PC-3 (cell line): Measurements from ENCODE around the gene PCDHGC3. TPM values are rescaled to one million over a fixed set of nuclear protein-coding genes. Genes with fewer than 3 reads are reported as not detected.

ENCODE experiments used
- ATAC-seq: fragments of 200-7000 bp; cut with Tn5 transposase; 2 replicates; pipeline ENCODE4 v1.9.1; 2020; ENCODE audit warnings: mild to moderate bottlenecking, moderate library complexity
- BruUV-seq: library from RNA; stranded (reverse); fragments of 400-500 nt; replicated peaks from 2 replicates; lab custom pipeline; 2021; lab: Mats Ljungman, UMichigan
- CTCF ChIA-PET: fragments of 300-600 bp; sonication (Branson Sonifier 250); formaldehyde crosslinking; loops from one replicate; lab custom pipeline; 2022; ENCODE audit warnings: antibody characterized with exemption; lab: Charles Lee
- POLR2A ChIA-PET: fragments of 300-600 bp; sonication (Branson Sonifier 250); formaldehyde crosslinking; loops from one replicate; lab custom pipeline; 2022; ENCODE audit warnings: antibody characterized with exemption; ENCODE audit not compliant: unreplicated experiment; lab: Charles Lee
- DNase-seq: peaks from one replicate; pipeline ENCODE4 v3.0.0-alpha.2; 2015
- H2AFZ ChIP-seq: fragments of 300-600 bp; sonication (generic); 2 replicates; pipeline ENCODE4 v1.6.0; 2016; ENCODE audit warnings: antibody characterized with exemption, low read length
- H3F3A ChIP-seq: fragments of 300-600 bp; sonication (generic); one replicate; pipeline ENCODE4 v1.6.0; 2017; ENCODE audit warnings: antibody characterized with exemption, low read length, control low read depth, mild to moderate bottlenecking; ENCODE audit not compliant: unreplicated experiment
- H3K27ac ChIP-seq: fragments of 300-600 bp; sonication (generic); 2 replicates; pipeline ENCODE4 v1.5.1; 2016; ENCODE audit warnings: mild to moderate bottlenecking, low read length
- H3K27me3 ChIP-seq: fragments of 300-600 bp; sonication (generic); 2 replicates; pipeline ENCODE4 v1.6.1; 2016; ENCODE audit warnings: low read length, mixed read lengths
- H3K36me3 ChIP-seq: fragments of 300-600 bp; sonication (generic); 2 replicates; pipeline ENCODE4 v1.6.1; 2016; ENCODE audit warnings: low read depth, mixed run types, low read length, mixed read lengths
- H3K4me1 ChIP-seq: fragments of 300-600 bp; sonication (generic); 2 replicates; pipeline ENCODE4 v1.5.1; 2016; ENCODE audit warnings: low read length; ENCODE audit not compliant: insufficient read depth
- H3K4me2 ChIP-seq: fragments of 300-600 bp; sonication (generic); 2 replicates; pipeline ENCODE4 v1.6.0; 2016; ENCODE audit warnings: low read length
- H3K4me3 ChIP-seq: fragments of 300-600 bp; sonication (generic); 2 replicates; pipeline ENCODE4 v1.5.1; 2016; ENCODE audit warnings: mild to moderate bottlenecking, low read length, mixed read lengths
- H3K79me2 ChIP-seq: fragments of 300-600 bp; sonication (generic); 2 replicates; pipeline ENCODE4 v1.6.1; 2017; ENCODE audit warnings: low read length, mixed read lengths
- H3K9ac ChIP-seq: fragments of 300-600 bp; sonication (generic); 2 replicates; pipeline ENCODE4 v1.6.0; 2016; ENCODE audit warnings: mild to moderate bottlenecking, low read length
- H3K9me2 ChIP-seq: fragments of 300-600 bp; sonication (generic); replicated peaks from 2 replicates; pipeline ENCODE4 v1.6.1; 2016; ENCODE audit warnings: mixed run types, low read length, mixed read lengths
- H3K9me3 ChIP-seq: fragments of 300-600 bp; sonication (generic); 2 replicates; pipeline ENCODE4 v1.6.1; 2016; ENCODE audit warnings: low read length, mixed read lengths
- H4K20me1 ChIP-seq: fragments of 300-600 bp; sonication (generic); 2 replicates; pipeline ENCODE4 v1.6.1; 2016; ENCODE audit warnings: low read length, mixed read lengths
- CTCF ChIP-seq: fragments of 300-600 bp; sonication (generic); conservative IDR thresholded peaks from 2 replicates; pipeline ENCODE4 v1.5.1; 2017; ENCODE audit warnings: antibody characterized with exemption, low read depth, mild to moderate bottlenecking, low read length
- EZH2 ChIP-seq: fragments of 300-600 bp; sonication (generic); IDR thresholded peaks from one replicate; pipeline ENCODE4 v1.6.1; 2017; ENCODE audit warnings: antibody characterized with exemption, mild to moderate bottlenecking, low read length; ENCODE audit not compliant: unreplicated experiment
- EZH2phosphoT487 ChIP-seq: fragments of 300-600 bp; sonication (generic); IDR thresholded peaks from 2 replicates; pipeline ENCODE4 v1.6.1; 2018; ENCODE audit warnings: mild to moderate bottlenecking, antibody characterized with exemption, low read length, borderline replicate concordance
- intact Hi-C: fragments of 100-400 bp; cut with micrococcal nuclease; formaldehyde crosslinking; loops from 2 replicates; pipeline ENCODE4 v1.9.0; 2023
- total RNA-seq: library from RNA; depleted of rRNA; stranded (reverse); fragments of >200 nt; gene quantifications from 2 replicates; pipeline ENCODE4 v1.2.3, GENCODE V29; 2014

Gene PCDHGC3
- total RNA-seq, 1 experiment from 2014 or later, result 2.1 TPM

GRCh38 chr5:141476132-141476911 lies 556 bp downstream of the PCDHGC3 start:
- Histone ChIP-seq H3K27me3 (no peaks in the 10 kb centered on the region), H3K36me3 (no peaks in the 10 kb centered on the region; the same call in 1 of the 2 replicates), H3K9me2 (no peaks in the 10 kb centered on the region), H2AFZ (no peak overlapping the region), H3K9ac (no peak overlapping the region), H3K4me1 (no peaks in the 10 kb centered on the region), H3K9me3 (no peaks in the 10 kb centered on the region), H3K4me2 (no peak overlapping the region), H4K20me1 (no peaks in the 10 kb centered on the region), H3K27ac (no peak overlapping the region), H3K79me2 (no peaks in the 10 kb centered on the region), H3F3A (no peaks in the 10 kb centered on the region), H3K4me3 (no peak overlapping the region)
- TF ChIP-seq EZH2 (no peak), CTCF (no peak), EZH2phosphoT487 (no peak)
- POLR2A ChIA-PET, result no interaction called here
- BruUV-seq, result no TSS peak
- ATAC-seq (no peak), DNase-seq (no peak)
- intact Hi-C loops, result no loop called here
- CTCF ChIA-PET, result no interaction called here

GRCh38 chr5:141477044-141477575 lies 1.3 kb downstream of the PCDHGC3 start:
- ATAC-seq, result no peak
- ChIA-PET POLR2A (no interaction called here), CTCF (no interaction called here)
- Histone ChIP-seq H4K20me1 (no peaks in the 10 kb centered on the region), H3K9ac (no peak overlapping the region), H3K27me3 (no peaks in the 10 kb centered on the region), H2AFZ (no peak overlapping the region), H3K4me3 (no peak overlapping the region), H3K9me3 (no peaks in the 10 kb centered on the region), H3F3A (no peaks in the 10 kb centered on the region), H3K9me2 (no peaks in the 10 kb centered on the region), H3K27ac (no peak overlapping the region), H3K4me2 (no peak overlapping the region), H3K36me3 (no peaks in the 10 kb centered on the region; the same call in 1 of the 2 replicates), H3K79me2 (no peaks in the 10 kb centered on the region), H3K4me1 (no peaks in the 10 kb centered on the region)
- DNase-seq, result no peak
- no peak for TF ChIP-seq EZH2phosphoT487
- TF ChIP-seq EZH2, result no peak
- TF ChIP-seq CTCF, result no peak
- no TSS peak for BruUV-seq
- intact Hi-C loops, result no loop called here

- Histone ChIP-seq H4K20me1 (no peaks in the 10 kb centered on the region), H3K9ac (no peak overlapping the region), H3K27ac (no peak overlapping the region), H2AFZ (no peak overlapping the region), H3K9me2 (no peaks in the 10 kb centered on the region), H3K4me3 (no peak overlapping the region), H3K36me3 (no peaks in the 10 kb centered on the region; the same call in 1 of the 2 replicates), H3K4me2 (no peak overlapping the region), H3K4me1 (no peaks in the 10 kb centered on the region), H3K9me3 (no peaks in the 10 kb centered on the region), H3K79me2 (no peaks in the 10 kb centered on the region), H3F3A (no peaks in the 10 kb centered on the region), H3K27me3 (no peaks in the 10 kb centered on the region)
- intact Hi-C loops, result no loop called here
- no peak for ATAC-seq
- no peak for TF ChIP-seq CTCF
- TF ChIP-seq EZH2, result no peak
- no TSS peak for BruUV-seq
- CTCF ChIA-PET, result no interaction called here
- POLR2A ChIA-PET, result no interaction called here
- no peak for DNase-seq
Measured at GRCh38 chr5:141477815-141478214, 2.0 kb downstream of the PCDHGC3 start.
